Aorta (tissue), 5 donors: ENCODE data around the gene XAGE5. TPM values are rescaled to one million over a fixed set of nuclear protein-coding genes. Genes with fewer than 3 reads are reported as not detected.
"Not testable (repeated sequence)": the region's sequence is repeated elsewhere in the genome, so short reads cannot be mapped to it uniquely, and the experiment has no call there.

Experiments used
- ATAC-seq: fragments of 200-7000 bp; cut with Tn5 transposase; one replicate; pipeline ENCODE4 v1.9.1; 2022; ENCODE audit warnings: moderate library complexity; ENCODE audit not compliant: low FRiP score
- DNase-seq, 2 donors: peaks; one replicate each; pipeline ENCODE4 v3.0.0-alpha.2; 2020
- H3K27ac ChIP-seq, 2 donors: one replicate each; pipeline ENCODE4 v1.5.1; 2013; ENCODE audit warnings: low read length in 2 of 2, mild to moderate bottlenecking in 2 of 2, moderate library complexity in 2 of 2, control low read depth in 1 of 2, inconsistent platforms in 1 of 2, low read depth in 1 of 2
- H3K27me3 ChIP-seq, 2 donors: one replicate each; pipeline ENCODE4 v1.6.1; 2013; ENCODE audit warnings: control low read depth in 1 of 2, low read length in 1 of 2, mild to moderate bottlenecking in 1 of 2, moderate library complexity in 1 of 2; ENCODE audit not compliant: insufficient read depth in 2 of 2, control insufficient read depth in 1 of 2
- H3K36me3 ChIP-seq, 2 donors: one replicate each; pipeline ENCODE4 v1.6.1; 2013; ENCODE audit warnings: control low read depth in 1 of 2, low read length in 1 of 2, mild to moderate bottlenecking in 1 of 2; ENCODE audit not compliant: insufficient read depth in 2 of 2, control insufficient read depth in 1 of 2
- H3K4me1 ChIP-seq, 2 donors: one replicate each; pipeline ENCODE4 v1.6.1; 2013; ENCODE audit warnings: low read length in 2 of 2, control low read depth in 1 of 2, mild to moderate bottlenecking in 1 of 2, moderate library complexity in 1 of 2; ENCODE audit not compliant: insufficient read depth in 2 of 2, control insufficient read depth in 1 of 2
- H3K4me3 ChIP-seq, 2 donors: one replicate each; pipeline ENCODE4 v1.5.1; 2013; ENCODE audit warnings: low read length in 2 of 2, control low read depth in 1 of 2, mild to moderate bottlenecking in 1 of 2
- H3K9me3 ChIP-seq: one replicate; pipeline ENCODE4 v1.6.1; 2013; ENCODE audit warnings: mild to moderate bottlenecking, low read length; ENCODE audit not compliant: control insufficient read depth
- WGBS, 2 donors: extraction: QIAGEN DNeasy Blood & Tissue Kit; methylation state at CpG; one replicate each; pipeline ENCODE4 v1.1.7; 2013; 5-methylcytosine and 5-hydroxymethylcytosine counted together
- intact Hi-C, 2 donors: fragments of 100-400 bp; cut with DNase I; formaldehyde crosslinking; loops; one replicate each; pipeline versions ENCODE4 v1.14.2 to v1.15.0; 2022
- polyA plus RNA-seq, 2 donors: library from polyadenylated mRNA; stranded (reverse); fragments of 200-250 nt; gene quantifications; one replicate each; pipeline ENCODE4 v1.2.3, GENCODE V29; 2013
- total RNA-seq, 2 donors: library from RNA; stranded (reverse); fragmentation: NEBNext Ultra II Directional; extraction: Animal tissue kit (Norgen Biotek cat#: 25700); gene quantifications; one replicate each; pipeline ENCODE4 v1.2.1, GENCODE V29; 2021
- donor health status: healthy with polysubstance abuse.
- donor health status: Bipolar disorder and iron deficiency.
- donor health status: DM: no; HTN: no; CAD: no.
- donor health status: DM: no; HTN: no; CAD: no.
- donor health status: DM: yes; HTN: yes; CAD: no.

The XAGE5 gene
- total and polyA plus RNA-seq, 4 donors, result not detected

DNA sequence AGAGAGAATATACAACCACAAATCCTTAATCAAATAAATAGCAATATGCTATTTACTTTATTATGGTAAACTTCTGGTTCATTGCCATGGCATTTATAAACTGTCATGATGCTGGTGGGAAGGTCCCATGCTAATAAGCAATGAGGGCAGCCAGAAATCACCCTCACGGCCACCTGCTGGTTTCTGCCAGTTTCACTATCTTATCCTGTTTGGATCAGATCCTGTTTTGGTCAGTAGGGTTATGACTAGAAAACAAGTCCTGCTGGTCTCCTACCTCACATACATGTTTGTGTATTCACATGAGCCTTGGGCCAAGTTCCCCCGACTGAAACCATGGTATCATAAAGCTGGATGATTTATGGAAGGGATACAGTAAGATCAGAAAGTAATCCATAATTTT is 28.1 kb downstream of the XAGE5 start:
- intact Hi-C loops, result no loop called here
- WGBS, 2 donors, result 66 to 74% methylated on average over 2 of the region's 2 CpGs
- no peak overlapping the region for H3K27ac ChIP-seq

DNA sequence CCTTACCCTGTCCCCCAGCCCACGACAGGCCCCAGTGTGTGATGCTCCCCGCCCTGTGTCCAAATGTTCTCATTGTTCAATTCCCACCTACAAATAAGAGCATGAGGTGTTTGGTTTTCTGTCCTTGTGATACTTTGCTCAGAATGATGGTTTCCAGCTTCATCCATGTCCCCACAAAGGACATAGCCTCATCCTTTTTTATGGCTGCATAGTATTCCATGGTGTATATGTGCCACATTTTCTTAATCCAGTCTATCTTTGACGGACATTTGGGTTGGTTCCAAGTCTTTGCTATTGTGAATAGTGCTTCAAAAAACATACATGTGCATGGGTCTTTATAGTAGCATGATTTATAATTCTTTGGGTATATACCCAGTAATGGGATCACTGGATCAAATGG is 32.5 kb downstream of the XAGE5 start:
- ATAC-seq, H3K27ac ChIP-seq, intact Hi-C loops, H3K4me3 ChIP-seq, H3K27me3 ChIP-seq, H3K9me3 ChIP-seq, DNase-seq, H3K36me3 ChIP-seq, H3K4me1 ChIP-seq: not testable (repeated sequence)
- WGBS, 2 donors, result 70 to 80% methylated on average over 3 of the region's 3 CpGs

More for the DNA sequence above, 28.1 kb downstream of the XAGE5 start:
- no peak for ATAC-seq
- H3K9me3 ChIP-seq, result no peaks in the 10 kb centered on the region
- H3K4me3 ChIP-seq, result no peak overlapping the region
- no peaks in the 10 kb centered on the region for H3K4me1 ChIP-seq
- no peak for DNase-seq
- no peaks in the 10 kb centered on the region for H3K27me3 ChIP-seq
- H3K36me3 ChIP-seq, result no peaks in the 10 kb centered on the region

DNA sequence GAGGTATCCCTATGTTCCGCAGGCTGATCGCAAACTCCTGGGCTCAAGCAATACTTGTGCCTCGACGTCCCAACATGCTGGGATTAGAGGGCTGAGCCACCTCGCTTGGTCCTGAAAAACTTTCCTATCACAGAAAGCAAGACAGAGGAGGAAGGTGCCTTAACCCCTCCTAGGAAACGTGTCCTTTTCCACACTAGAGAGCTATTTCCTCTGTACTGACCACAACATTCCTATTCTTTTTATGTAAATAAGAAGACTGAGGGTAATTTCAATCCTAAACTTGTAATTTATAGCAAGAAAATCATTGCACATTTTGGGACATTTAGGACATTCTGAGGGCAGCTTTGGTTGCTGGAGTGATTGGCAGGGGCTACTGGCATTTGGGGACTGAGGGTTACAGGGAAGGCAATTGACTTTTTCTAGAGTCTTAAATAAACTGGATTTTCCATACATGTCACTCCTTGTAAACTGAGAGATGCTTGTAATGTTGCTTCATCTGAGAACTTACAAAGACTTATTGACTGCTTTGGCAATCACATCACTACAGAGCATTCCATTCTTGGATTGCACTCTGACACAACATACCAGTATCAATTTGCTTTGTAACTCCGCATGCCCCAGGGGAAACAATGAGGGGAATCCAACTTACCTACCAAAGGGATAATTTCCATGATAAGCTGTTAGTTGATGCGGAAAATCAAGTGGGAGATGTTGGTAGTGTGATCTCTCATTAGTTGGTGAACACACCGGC is 41.2 kb downstream of the XAGE5 start:
- ATAC-seq (no peak), DNase-seq (no peak)
- 75 to 81% methylated on average over 9 of the region's 9 CpGs for WGBS, 2 donors
- Histone ChIP-seq H3K36me3 (no peaks in the 10 kb centered on the region), H3K27me3 (no peaks in the 10 kb centered on the region), H3K27ac (no peak overlapping the region), H3K9me3 (peaks cover 1% of the 10 kb centered on the region), H3K4me1 (no peaks in the 10 kb centered on the region), H3K4me3 (no peak overlapping the region)
- intact Hi-C loops, result no loop called here

DNA sequence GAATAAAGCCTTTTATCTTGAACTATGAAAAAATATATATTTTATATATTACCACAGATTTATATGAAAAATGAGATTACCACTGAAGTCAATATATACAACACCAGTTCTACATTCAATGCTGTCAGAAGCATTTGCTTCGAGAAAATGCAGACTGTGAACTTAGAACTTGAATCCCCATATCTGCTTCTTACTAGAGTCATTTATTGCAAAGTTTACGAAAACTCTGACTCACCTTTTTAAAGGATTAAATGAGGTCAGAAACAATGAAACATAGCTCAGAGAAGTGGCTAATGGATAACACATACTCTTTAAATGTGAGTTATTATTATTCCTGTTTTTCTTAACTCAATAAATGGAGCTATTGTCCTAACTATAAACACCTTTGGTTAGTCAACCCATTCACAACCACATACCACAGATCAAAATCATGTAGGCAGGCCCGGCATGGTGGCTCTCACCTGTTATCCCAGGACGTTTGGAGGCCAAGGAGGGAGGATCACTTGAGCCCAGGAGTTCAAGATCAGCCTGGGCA is 46.0 kb downstream of the XAGE5 start:
- WGBS, 2 donors, result 51 to 53% methylated on average over 4 of the region's 4 CpGs
- H3K4me3 ChIP-seq, H3K4me1 ChIP-seq, H3K27ac ChIP-seq, H3K36me3 ChIP-seq, DNase-seq, ATAC-seq, H3K27me3 ChIP-seq, intact Hi-C loops, H3K9me3 ChIP-seq: not testable (repeated sequence)

DNA sequence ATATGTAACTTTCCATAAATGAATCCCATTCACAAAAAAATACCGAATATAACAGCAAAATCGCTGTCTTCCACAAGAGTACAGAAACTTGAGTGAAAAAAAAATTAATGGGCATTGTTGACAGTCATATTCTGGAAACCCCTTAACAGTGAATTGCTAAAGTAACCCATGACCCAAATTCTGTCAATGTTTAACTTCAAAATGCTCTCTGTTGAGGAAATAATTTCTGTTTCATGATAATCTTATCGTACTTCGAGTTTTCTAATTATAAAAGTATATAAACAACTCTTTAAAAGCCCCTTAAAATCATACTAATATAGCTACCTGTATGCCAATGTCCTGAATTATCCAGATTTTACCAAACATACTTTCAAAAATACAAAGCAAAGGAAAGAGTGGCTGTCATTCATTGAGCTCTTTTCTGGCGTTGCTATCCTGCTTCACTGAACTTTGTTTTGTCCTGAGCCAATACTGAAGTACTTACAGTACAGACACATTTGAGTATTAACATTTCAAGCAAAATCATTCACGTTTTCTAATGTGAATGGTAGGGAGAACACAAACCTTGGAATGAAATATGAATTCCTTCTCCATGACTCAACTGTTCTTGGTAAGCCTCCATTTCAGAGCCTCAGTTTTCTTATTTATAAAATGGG is 54.4 kb downstream of the XAGE5 start:
- no peaks in the 10 kb centered on the region for H3K36me3 ChIP-seq
- intact Hi-C loops, result no loop called here
- H3K9me3 ChIP-seq, result no peaks in the 10 kb centered on the region
- ATAC-seq (no peak), DNase-seq (no peak)
- H3K27me3 ChIP-seq, result no peaks in the 10 kb centered on the region
- H3K4me1 ChIP-seq, result no peaks in the 10 kb centered on the region
- WGBS, 2 donors, result 46 to 50% methylated on average over 6 of the region's 6 CpGs
- no peak overlapping the region for H3K4me3 ChIP-seq
- H3K27ac ChIP-seq, result no peak overlapping the region

Other genes starting within 250 kb of the XAGE5 start
- gene SSX7, start 156.4 kb upstream of the XAGE5 start, total RNA-seq, result not detected
- not detected for gene SSX7, start 156.4 kb upstream of the XAGE5 start, polyA plus RNA-seq
- not detected for gene SSX2, start 104.1 kb upstream of the XAGE5 start, total RNA-seq
- not detected for gene SSX2, start 104.1 kb upstream of the XAGE5 start, polyA plus RNA-seq
- gene SSX2B, start 60.0 kb upstream of the XAGE5 start, total RNA-seq, result not detected
- gene SSX2B, start 60.0 kb upstream of the XAGE5 start, polyA plus RNA-seq, result not detected
- gene SPANXN5, start 13.9 kb upstream of the XAGE5 start, total RNA-seq, result not detected
- not detected for gene SPANXN5, start 13.9 kb upstream of the XAGE5 start, polyA plus RNA-seq
- not detected for gene XAGE3, start 56.8 kb downstream of the XAGE5 start, total RNA-seq
- gene XAGE3, start 56.8 kb downstream of the XAGE5 start, polyA plus RNA-seq, result not detected
- gene FAM156B, start 86.0 kb downstream of the XAGE5 start, total RNA-seq, result 10 to 100 TPM; 14.1 to 21.5 TPM
- 100 to 1,000 TPM in 1 of 2 donors, 1 to 10 TPM in 1; 4.0 to 126 TPM for gene FAM156B, start 86.0 kb downstream of the XAGE5 start, polyA plus RNA-seq
- gene FAM156A, start 147.2 kb downstream of the XAGE5 start, total RNA-seq, result 10 to 100 TPM; 14.7 to 29.5 TPM
- 10 to 100 TPM in 1 of 2 donors, 1 to 10 TPM in 1; 5.8 to 40.3 TPM for gene FAM156A, start 147.2 kb downstream of the XAGE5 start, polyA plus RNA-seq
- 1 to 10 TPM; 4.0 to 7.1 TPM for gene GPR173, start 237.5 kb downstream of the XAGE5 start, total RNA-seq
- 1 to 10 TPM in 1 of 2 donors, under 1 TPM in 1; under 0.01 to 1.6 TPM for gene GPR173, start 237.5 kb downstream of the XAGE5 start, polyA plus RNA-seq